GM12891 (cell line): ENCODE data around the gene IQGAP3.

Experiments used
- POLR2A ChIP-seq: IDR thresholded peaks from 2 replicates; pipeline ENCODE4 v1.6.1; 2011; ENCODE audit warnings: low read depth, low read length, control low read depth
- POLR2AphosphoS5 ChIP-seq: IDR thresholded peaks from 2 replicates; pipeline ENCODE4 v1.6.1; 2011; ENCODE audit warnings: low read depth, low read length, control low read depth
- TAF1 ChIP-seq: IDR thresholded peaks from 2 replicates; pipeline ENCODE4 v1.6.1; 2011; ENCODE audit warnings: low read depth, low read length, control low read depth

DNA sequence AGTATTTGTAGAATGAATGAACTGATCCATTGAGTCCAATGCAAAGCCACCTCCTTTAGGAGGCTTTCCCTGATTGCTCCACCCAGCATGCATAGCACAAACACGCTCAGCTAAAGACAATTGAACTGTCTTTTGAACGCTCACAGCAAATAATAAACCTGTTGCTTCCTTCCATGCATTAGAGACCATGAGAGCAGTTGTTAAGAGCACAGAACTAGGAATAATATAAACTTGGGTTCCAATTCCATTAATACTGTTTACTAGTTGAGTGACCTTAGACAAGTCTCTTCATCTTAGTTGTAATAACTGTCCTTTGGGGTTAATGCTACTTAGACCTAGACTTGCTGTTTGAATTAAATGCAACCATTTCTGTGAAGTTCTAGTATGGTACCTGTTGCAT, 65.9 kb downstream of the IQGAP3 start:
- TF ChIP-seq POLR2A, result no peak
- no peak for TF ChIP-seq POLR2AphosphoS5
- no peak for TF ChIP-seq TAF1
